Spleen (tissue), 11 donors: ENCODE results near the gene CERS1. TPM values are rescaled to one million over a fixed set of nuclear protein-coding genes. Genes with fewer than 3 reads are reported as not detected.
A peak's percentile ranks its signal among the peaks of the same experiment; 100 is the strongest.

Source experiments
- DNase-seq: peaks from one replicate; pipeline ENCODE4 v3.0.0-alpha.2; 2020
- H3K27ac ChIP-seq, 8 donors: fragments of 200-600 bp; sonication (generic) in 7 of 8; 1 replicate in 4 of 8; 2 replicates in 4 of 8; pipeline versions ENCODE4 v1.5.0 to v1.8.0; 2016 to 2021; ENCODE audit warnings: inconsistent platforms in 4 of 8, mild to moderate bottlenecking in 4 of 8, moderate library complexity in 1 of 8
- H3K27me3 ChIP-seq, 7 donors: fragments of 200-600 bp; sonication (generic) in 6 of 7; replicated peaks in 1 of 7; 1 replicate in 4 of 7; 2 replicates in 3 of 7; pipeline versions ENCODE4 v1.5.0 to v1.8.0; 2016 to 2021; ENCODE audit warnings: inconsistent platforms in 3 of 7, mild to moderate bottlenecking in 1 of 7
- H3K36me3 ChIP-seq, 6 donors: fragments of 200-600 bp; sonication (generic) in 5 of 6; 1 replicate in 4 of 6; 2 replicates in 2 of 6; pipeline versions ENCODE4 v1.5.0 to v1.8.0; 2016 to 2021; ENCODE audit warnings: inconsistent platforms in 2 of 6
- H3K4me1 ChIP-seq, 6 donors: fragments of 200-600 bp; sonication (generic) in 5 of 6; 1 replicate in 3 of 6; 2 replicates in 3 of 6; pipeline versions ENCODE4 v1.5.0 to v1.8.0; 2016 to 2021; ENCODE audit warnings: inconsistent platforms in 3 of 6
- H3K4me3 ChIP-seq, 8 donors: fragments of 200-600 bp; sonication (generic) in 7 of 8; 1 replicate in 4 of 8; 2 replicates in 4 of 8; pipeline versions ENCODE4 v1.5.0 to v1.8.0; 2016 to 2021; ENCODE audit warnings: inconsistent platforms in 4 of 8, mild to moderate bottlenecking in 4 of 8, moderate library complexity in 2 of 8
- H3K9me3 ChIP-seq, 8 donors: fragments of 200-600 bp; sonication (generic) in 7 of 8; 1 replicate in 4 of 8; 2 replicates in 4 of 8; pipeline versions ENCODE4 v1.5.0 to v1.8.0; 2016 to 2021; ENCODE audit warnings: inconsistent platforms in 4 of 8
- CTCF ChIP-seq, 11 experiments: fragments of 200-600 bp in 7 of 11; fragments of 450-650 bp in 4 of 11; sonication (generic) in 4 of 11; IDR thresholded peaks in 8 of 11; conservative IDR thresholded peaks in 3 of 11; 1 replicate in 7 of 11; 2 replicates in 4 of 11; pipeline versions ENCODE4 v1.4.0 to v1.8.0; 2016 to 2021; ENCODE audit warnings: antibody characterized with exemption in 11 of 11, inconsistent platforms in 4 of 11, mild to moderate bottlenecking in 1 of 11
- POLR2A ChIP-seq, 3 donors: fragments of 450-650 bp; IDR thresholded peaks; one replicate each; pipeline ENCODE4 v1.5.1; 2017; ENCODE audit warnings: antibody characterized with exemption in 3 of 3, mild to moderate bottlenecking in 1 of 3
- POLR2AphosphoS5 ChIP-seq, 3 donors: sonication (generic); formaldehyde crosslinking; IDR thresholded peaks; one replicate each; pipeline ENCODE4 v1.5.1; 2017; ENCODE audit warnings: antibody characterized with exemption in 3 of 3
- WGBS, 5 donors: extraction: QIAGEN DNeasy Blood & Tissue Kit in 3 of 5; methylation state at CpG; one replicate each; pipeline versions ENCODE4 v1.1.5 to v1.1.7; 2013 to 2018; 5-methylcytosine and 5-hydroxymethylcytosine counted together
- intact Hi-C: fragments of 100-400 bp; cut with DNase I; formaldehyde crosslinking; loops from one replicate; pipeline ENCODE4 v1.15.0; 2023; ENCODE audit warnings: low total_unique reads
- polyA plus RNA-seq, 3 donors: library from polyadenylated mRNA; stranded (reverse); fragments of 200-250 nt; gene quantifications; one replicate each; pipeline ENCODE4 v1.2.1, GENCODE V29; 2013
- total RNA-seq, 7 donors: library from RNA; depleted of rRNA in 3 of 7; stranded (reverse); fragments of >200 nt in 3 of 7; fragmentation: NEBNext Ultra II Directional in 4 of 7; extraction: Animal tissue kit (Norgen Biotek cat#: 25700) in 4 of 7; gene quantifications; one replicate each; pipeline versions ENCODE4 v1.1.0 to v1.2.1, GENCODE V29; 2016 to 2021
- donor health status: healthy with polysubstance abuse.
- donor health status: DM: no; HTN: no; CAD: no; lungs with moderate emphysema.
- donor health status: DM: no; HTN: no; CAD: no.
- donor health status: Bipolar disorder and iron deficiency.
- donor health status: healthy.
- donor health status: DM: no; HTN: no; CAD: no.
- donor health status: DM: yes; HTN: yes; CAD: no.

Gene CERS1
- total and polyA plus RNA-seq, 10 donors: 0.06 to 0.50 (median 0.39) TPM; not detected in 4

DNA sequence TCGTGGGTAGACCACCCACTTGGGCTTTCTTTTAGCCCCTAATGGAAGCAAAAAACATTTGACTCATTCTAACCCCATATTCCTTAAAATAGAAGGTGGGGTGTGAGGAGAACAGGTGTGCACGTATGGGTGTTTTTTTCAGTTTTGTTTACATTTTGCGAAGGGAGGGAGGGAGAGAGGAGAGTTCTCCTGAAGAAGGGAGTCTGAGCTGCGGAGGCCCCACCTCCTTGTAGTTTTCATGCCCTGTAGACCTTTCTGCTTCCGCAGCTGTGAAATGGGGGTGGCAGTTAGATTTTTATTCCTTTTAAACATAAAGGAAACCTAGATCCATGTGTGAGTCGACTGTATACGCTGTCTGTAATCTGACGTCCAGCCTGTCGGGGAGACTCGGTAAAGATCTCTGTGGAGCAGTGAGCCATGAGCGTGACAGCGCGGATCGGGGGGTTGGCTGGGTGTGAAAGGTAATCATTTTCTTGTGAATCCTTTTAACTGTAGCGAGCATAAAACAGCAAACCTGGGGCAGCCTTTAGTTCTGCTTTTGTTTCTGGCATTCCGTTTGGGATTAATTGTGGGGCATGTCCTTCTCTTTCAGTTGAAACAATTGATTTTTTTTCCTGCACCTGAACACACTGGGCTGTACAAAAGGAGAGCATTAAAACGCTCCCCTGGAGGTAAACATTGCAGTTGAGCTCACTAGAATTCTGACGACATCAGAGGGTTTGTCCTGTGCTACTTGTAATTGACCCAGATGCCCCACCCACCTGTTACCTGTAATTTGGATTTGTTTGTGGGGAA lies 61.9 kb downstream of the CERS1 start:
- intact Hi-C loops: no loop called here
- Histone ChIP-seq H3K9me3 (no peaks in the 10 kb centered on the region), H3K27me3 (peaks cover 0 to 7% (median 0%) of the 10 kb centered on the region in 7 donors), H3K4me3 (peak overlapping the region; percentile 35 to 95 (median 80)), H3K27ac (peak overlapping the region in 5 of 8 donors; percentile 24 to 96 (median 95)), H3K4me1 (peaks cover 34 to 77% (median 70%) of the 10 kb centered on the region in 6 donors), H3K36me3 (peaks cover 0 to 52% (median 7%) of the 10 kb centered on the region in 6 donors)
- TF ChIP-seq POLR2A (IDR thresholded peaks at IDR 0.05) (no peak), POLR2AphosphoS5 (IDR thresholded peaks at IDR 0.05) (no peak), CTCF (IDR thresholded peaks at IDR 0.05 in 8 of 11, conservative IDR thresholded peaks at IDR 0.05 in 3 of 11) (no peak)
- no peak for DNase-seq
- 24 to 50% (median 34%) methylated on average over 18 of the region's 18 CpGs for WGBS, 5 donors

- Histone ChIP-seq H3K27me3 (peaks cover 0 to 7% (median 0%) of the 10 kb centered on the region in 7 donors), H3K4me1 (peaks cover 31 to 68% (median 61%) of the 10 kb centered on the region in 6 donors), H3K36me3 (peaks cover 0 to 42% (median 7%) of the 10 kb centered on the region in 6 donors), H3K9me3 (no peaks in the 10 kb centered on the region), H3K4me3 (peak overlapping the region; percentile 35 to 95 (median 80)), H3K27ac (peak overlapping the region in 7 of 8 donors; percentile 63 to 96 (median 94))
- no peak for TF ChIP-seq POLR2A (IDR thresholded peaks at IDR 0.05)
- no peak for TF ChIP-seq CTCF (IDR thresholded peaks at IDR 0.05 in 8 of 11, conservative IDR thresholded peaks at IDR 0.05 in 3 of 11)
- no peak for TF ChIP-seq POLR2AphosphoS5 (IDR thresholded peaks at IDR 0.05)
- DNase-seq: no peak
- WGBS, 5 donors: 2 to 3% (median 2%) methylated on average over 9 of the region's 9 CpGs
- intact Hi-C loops: no loop called here
Observed at GRCh38 chr19:18833141-18833476, 62.8 kb downstream of the CERS1 start.

DNA sequence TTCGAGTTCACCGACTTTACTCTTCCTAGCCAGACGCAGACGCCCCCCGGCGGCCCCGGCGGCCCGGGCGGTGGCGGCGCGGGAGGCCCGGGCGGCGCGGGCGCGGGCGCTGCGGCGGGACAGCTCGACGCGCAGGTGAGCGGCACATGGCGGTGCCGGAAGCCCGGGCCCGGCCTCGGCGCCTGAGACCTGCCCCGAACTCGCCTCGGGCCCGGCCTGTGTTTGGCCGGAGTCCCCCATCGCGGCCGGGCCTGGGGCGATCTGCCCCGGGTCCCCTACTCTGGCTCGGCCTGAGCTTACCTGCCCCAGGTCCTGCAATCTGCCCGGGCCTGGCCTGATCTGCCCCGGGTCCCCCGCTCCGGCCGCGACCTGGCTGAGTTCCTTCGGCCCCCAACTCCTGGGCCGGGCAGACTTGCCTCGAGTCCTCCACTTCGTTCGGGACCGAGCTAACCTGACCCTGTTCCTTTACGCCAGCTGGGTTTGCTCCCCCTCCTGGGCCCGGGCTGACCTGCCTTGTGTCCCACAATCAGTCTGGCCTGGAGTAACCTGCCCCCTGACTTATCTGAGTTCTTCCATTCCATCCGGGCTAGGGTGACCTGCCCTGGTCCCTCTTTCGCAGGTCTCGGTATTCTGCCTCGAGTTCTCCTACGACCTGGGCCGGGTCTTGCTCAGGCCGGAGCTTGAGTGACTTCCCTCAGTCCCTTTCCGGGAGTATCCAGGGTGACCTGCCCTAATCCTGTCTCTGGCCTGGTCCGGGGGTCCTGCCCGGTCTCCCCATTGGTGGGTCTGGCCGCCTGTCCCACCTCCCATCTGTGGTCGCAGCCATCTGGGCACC lies 63.4 kb downstream of the CERS1 start:
- Histone ChIP-seq H3K27ac (peak overlapping the region; percentile 75 to 96 (median 93)), H3K36me3 (peaks cover 0 to 36% (median 5%) of the 10 kb centered on the region in 6 donors), H3K9me3 (peaks cover 0 to 3% (median under 1%) of the 10 kb centered on the region in 8 donors), H3K4me3 (peak overlapping the region; percentile 35 to 95 (median 80)), H3K27me3 (peaks cover 0 to 7% (median 0%) of the 10 kb centered on the region in 7 donors), H3K4me1 (peaks cover 27 to 62% (median 56%) of the 10 kb centered on the region in 6 donors)
- DNase-seq: peak; percentile 83
- 0 to 1% (median 1%) methylated on average over 42 to 69 of the region's 69 CpGs for WGBS, 5 donors
- no peak for TF ChIP-seq POLR2A (IDR thresholded peaks at IDR 0.05)
- TF ChIP-seq CTCF (IDR thresholded peaks at IDR 0.05 in 8 of 11, conservative IDR thresholded peaks at IDR 0.05 in 3 of 11): no peak
- TF ChIP-seq POLR2AphosphoS5 (IDR thresholded peaks at IDR 0.05): no peak
- intact Hi-C loops: no loop called here
